Activated CD4-positive, alpha-beta memory T cell treated with anti-CD3 and anti-CD28 coated beads for 36 hours (primary cell): ENCODE measurements around the gene LMNB1. TPM values are rescaled to one million over a fixed set of nuclear protein-coding genes. Genes with fewer than 3 reads are reported as not detected.
A peak's percentile ranks its signal among the peaks of the same experiment; 100 is the strongest.
"Not testable (repeated sequence)": the region's sequence is repeated elsewhere in the genome, so short reads cannot be mapped to it uniquely, and the experiment has no call there.

Experiments used
- CTCF ChIA-PET: fragments of 350-600 bp; sonication (Branson Sonifier 250); formaldehyde crosslinking; loops from one replicate; lab custom pipeline; 2021; ENCODE audit warnings: antibody characterized with exemption, inconsistent platforms; lab: Charles Lee
- POLR2A ChIA-PET: fragments of 350-600 bp; sonication (Branson Sonifier 250); formaldehyde crosslinking; loops from one replicate; lab custom pipeline; 2021; ENCODE audit warnings: antibody characterized with exemption; lab: Charles Lee
- DNase-seq: peaks from one replicate; pipeline ENCODE4 v3.0.0-alpha.2; 2020
- H3K27ac Mint-ChIP-seq: one replicate; pipeline ENCODE4 v1.8.0; 2021; ENCODE audit warnings: mixed read lengths
- H3K27me3 Mint-ChIP-seq: one replicate; pipeline ENCODE4 v1.8.0; 2021; ENCODE audit warnings: mixed read lengths
- H3K36me3 Mint-ChIP-seq: one replicate; pipeline ENCODE4 v1.8.0; 2021; ENCODE audit warnings: mixed read lengths
- H3K4me1 Mint-ChIP-seq: one replicate; pipeline ENCODE4 v1.8.0; 2021; ENCODE audit warnings: low read depth, mixed read lengths
- H3K4me3 Mint-ChIP-seq: one replicate; pipeline ENCODE4 v1.8.0; 2021; ENCODE audit warnings: mild to moderate bottlenecking, mixed read lengths
- H3K9me3 Mint-ChIP-seq: one replicate; pipeline ENCODE4 v1.8.0; 2021; ENCODE audit warnings: mixed read lengths
- intact Hi-C: fragments of 100-400 bp; cut with micrococcal nuclease; formaldehyde crosslinking; loops from one replicate; pipeline ENCODE4 v1.15.1; 2023
- total RNA-seq, 2 experiments: library from RNA; stranded (reverse); gene quantifications; one replicate each; pipeline ENCODE4 v1.2.3, GENCODE V29; 2021

The LMNB1 gene
- total RNA-seq, 2 experiments from 2014 or later, result 212 to 215 TPM

DNA sequence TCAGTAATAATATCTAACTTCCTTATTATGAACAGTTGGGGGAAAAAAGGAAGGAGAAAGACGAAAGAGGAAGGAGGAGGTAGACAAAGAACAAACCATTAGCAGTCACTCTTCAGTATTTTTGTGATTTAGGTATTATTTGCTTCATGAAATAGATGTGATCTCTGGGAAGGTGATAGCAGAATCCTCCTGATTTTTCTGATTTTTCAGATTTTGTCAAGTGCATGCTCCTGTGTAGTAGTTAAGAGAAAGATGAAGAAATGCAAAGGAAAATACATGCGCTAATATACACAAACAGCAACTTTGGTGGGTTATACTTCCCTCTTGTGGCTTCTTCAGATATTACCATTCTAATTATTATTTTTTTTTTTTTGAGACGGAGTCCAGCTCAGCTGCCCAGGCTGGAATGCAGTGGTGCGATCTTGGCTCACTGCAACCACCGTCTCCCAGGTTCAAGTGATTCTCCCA is 31.6 kb downstream of the LMNB1 start:
- H3K27ac Mint-ChIP-seq, result peak overlapping the region; percentile 16
- no peak for DNase-seq
- H3K4me1 Mint-ChIP-seq, result peaks cover 55% of the 10 kb centered on the region
- peaks cover 54% of the 10 kb centered on the region for H3K36me3 Mint-ChIP-seq
- ChIA-PET CTCF (interaction anchor here (0.8 to 4.6 kb wide), 4 partner anchors 15 to 131 kb away, joined by 3 to 58 read pairs (median 20); partner anchors contain the start of gene LMNB1), POLR2A (interaction anchor here (4.2 kb wide), 1 partner anchor 31 kb away, joined by 70 read pairs; the partner anchor contains the start of gene LMNB1)
- no peak overlapping the region for H3K4me3 Mint-ChIP-seq
- no peaks in the 10 kb centered on the region for H3K9me3 Mint-ChIP-seq
- no peaks in the 10 kb centered on the region for H3K27me3 Mint-ChIP-seq
- intact Hi-C loops, result no loop called here

DNA sequence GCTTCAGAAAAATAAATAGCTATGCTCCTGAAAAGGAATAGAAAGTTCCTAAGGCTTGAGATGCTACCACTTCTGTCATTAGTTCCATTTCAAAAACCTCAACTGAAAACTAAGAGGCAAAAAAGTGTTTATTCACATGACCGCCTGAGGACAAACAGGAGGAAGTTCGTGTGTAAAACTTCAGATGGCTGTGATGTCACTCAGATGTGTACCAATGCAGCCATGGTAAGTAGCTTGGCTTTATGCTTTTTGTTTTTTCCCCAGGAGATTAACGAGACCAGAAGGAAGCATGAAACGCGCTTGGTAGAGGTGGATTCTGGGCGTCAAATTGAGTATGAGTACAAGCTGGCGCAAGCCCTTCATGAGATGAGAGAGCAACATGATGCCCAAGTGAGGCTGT is 33.0 kb downstream of the LMNB1 start:
- H3K9me3 Mint-ChIP-seq, result no peaks in the 10 kb centered on the region
- peaks cover 64% of the 10 kb centered on the region for H3K36me3 Mint-ChIP-seq
- no peak overlapping the region for H3K4me3 Mint-ChIP-seq
- no peak for DNase-seq
- H3K4me1 Mint-ChIP-seq, result peaks cover 52% of the 10 kb centered on the region
- H3K27me3 Mint-ChIP-seq, result no peaks in the 10 kb centered on the region
- intact Hi-C loops, result loop anchor here (2.0 to 10.0 kb wide), 3 partner anchors 37 to 363 kb away; partner anchors contain the start of gene MARCHF3
- peak overlapping the region; percentile 98 for H3K27ac Mint-ChIP-seq
- POLR2A ChIA-PET, result interaction anchor here (0.6 to 4.2 kb wide), 3 partner anchors 32 to 135 kb away, joined by 4 to 70 read pairs (median 8); partner anchors contain the start of gene LMNB1
- CTCF ChIA-PET, result interaction anchor here (0.8 to 4.6 kb wide), 3 partner anchors 31 to 377 kb away, joined by 3 to 58 read pairs (median 37); partner anchors contain the start of gene LMNB1

DNA sequence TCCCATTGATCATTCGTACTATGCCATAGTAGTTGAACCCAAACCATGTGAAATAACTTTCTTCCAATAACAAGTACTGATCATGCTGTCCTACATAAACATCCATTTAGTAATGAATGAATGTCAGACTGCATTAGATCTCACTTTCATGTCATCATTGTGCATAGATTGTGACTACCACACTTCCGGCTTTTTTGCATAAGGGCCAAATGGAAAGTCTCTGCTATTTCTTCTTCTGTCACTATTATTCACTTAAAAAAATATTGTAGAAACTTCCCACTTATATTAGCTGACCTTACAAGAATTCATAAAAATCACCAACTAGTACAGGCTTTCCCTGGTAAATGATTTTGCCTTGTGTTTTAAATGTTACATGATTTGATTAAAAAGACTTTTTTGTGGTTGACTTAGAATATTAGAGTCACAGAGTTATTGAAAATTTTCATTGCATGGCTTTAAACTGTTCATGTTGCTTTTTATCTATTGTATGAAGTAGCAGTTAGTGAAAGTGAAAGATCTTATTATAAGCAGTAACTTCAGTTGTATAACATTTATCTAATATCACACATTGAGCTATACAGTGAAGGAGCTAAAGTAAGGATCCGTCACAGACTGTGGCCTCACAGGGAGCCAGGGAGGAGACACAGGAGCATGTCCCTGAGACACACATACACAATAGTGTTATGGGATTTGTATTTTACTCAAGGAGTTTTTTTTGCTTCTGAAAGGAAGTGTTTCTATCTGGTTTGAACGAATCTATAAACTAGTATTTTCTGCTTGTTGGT is 33.9 kb downstream of the LMNB1 start:
- H3K4me3 Mint-ChIP-seq, result peak overlapping the region; percentile 16
- H3K36me3 Mint-ChIP-seq, result peaks cover 62% of the 10 kb centered on the region
- peak overlapping the region; percentile 98 for H3K27ac Mint-ChIP-seq
- no peaks in the 10 kb centered on the region for H3K9me3 Mint-ChIP-seq
- POLR2A ChIA-PET, result interaction anchor here (0.5 to 4.2 kb wide), 8 partner anchors 8 to 262 kb away, joined by 3 to 70 read pairs (median 3); partner anchors contain the start of gene LMNB1
- CTCF ChIA-PET, result interaction anchor here (0.6 to 4.6 kb wide), 6 partner anchors 32 to 210 kb away, joined by 3 to 58 read pairs (median 4); partner anchors contain the start of genes LMNB1 and PHAX
- no peak for DNase-seq
- intact Hi-C loops, result loop anchor here (1.0 to 10.0 kb wide), 8 partner anchors 32 to 364 kb away; partner anchors contain the start of gene MARCHF3
- peaks cover 46% of the 10 kb centered on the region for H3K4me1 Mint-ChIP-seq
- no peaks in the 10 kb centered on the region for H3K27me3 Mint-ChIP-seq

- intact Hi-C loops, result loop anchor here (1.0 to 10.0 kb wide), 8 partner anchors 33 to 365 kb away; partner anchors contain the start of gene MARCHF3
- Mint-ChIP-seq H3K4me1 (peaks cover 46% of the 10 kb centered on the region), H3K36me3 (peaks cover 61% of the 10 kb centered on the region), H3K9me3 (no peaks in the 10 kb centered on the region), H3K27ac (peak overlapping the region; percentile 98), H3K27me3 (no peaks in the 10 kb centered on the region), H3K4me3 (peak overlapping the region; percentile 49)
- peak; percentile 63 for DNase-seq
- ChIA-PET POLR2A (interaction anchor here (0.5 to 4.2 kb wide), 7 partner anchors 9 to 261 kb away, joined by 3 to 70 read pairs (median 3); partner anchors contain the start of gene LMNB1), CTCF (interaction anchor here (0.5 to 4.6 kb wide), 7 partner anchors 32 to 679 kb away, joined by 3 to 58 read pairs (median 4); partner anchors contain the start of genes LMNB1 and PHAX)
These were observed 34.7 kb downstream of the LMNB1 start for GRCh38 chr5:126811515-126812198.

- H3K9me3 Mint-ChIP-seq, result no peaks in the 10 kb centered on the region
- DNase-seq, result peak; percentile 28
- peak overlapping the region; percentile 98 for H3K27ac Mint-ChIP-seq
- ChIA-PET CTCF (interaction anchor here (0.5 to 4.6 kb wide), 6 partner anchors 33 to 679 kb away, joined by 3 to 58 read pairs (median 4); partner anchors contain the start of genes LMNB1 and PHAX), POLR2A (interaction anchor here (1.2 to 4.2 kb wide), 5 partner anchors 17 to 261 kb away, joined by 3 to 70 read pairs (median 3); partner anchors contain the start of gene LMNB1)
- H3K36me3 Mint-ChIP-seq, result peaks cover 62% of the 10 kb centered on the region
- intact Hi-C loops, result loop anchor here (5.0 to 10.0 kb wide), 2 partner anchors 35 to 223 kb away; partner anchors contain the start of gene MARCHF3
- H3K4me3 Mint-ChIP-seq, result peak overlapping the region; percentile 49
- peaks cover 47% of the 10 kb centered on the region for H3K4me1 Mint-ChIP-seq
- H3K27me3 Mint-ChIP-seq, result no peaks in the 10 kb centered on the region
These were observed 35.2 kb downstream of the LMNB1 start for GRCh38 chr5:126812199-126812570.

GRCh38 chr5:126813799-126814198 is 36.9 kb downstream of the LMNB1 start:
- H3K4me1 Mint-ChIP-seq, result peaks cover 47% of the 10 kb centered on the region
- peaks cover 70% of the 10 kb centered on the region for H3K36me3 Mint-ChIP-seq
- not testable (repeated sequence) for H3K27me3 Mint-ChIP-seq, DNase-seq, H3K4me3 Mint-ChIP-seq, H3K9me3 Mint-ChIP-seq
- ChIA-PET POLR2A (interaction anchor here (1.3 kb wide), 1 partner anchor 36 kb away, joined by 3 read pairs; no protein-coding TSS in a partner anchor), CTCF (interaction anchor here (1.7 kb wide), 1 partner anchor 33 kb away, joined by 11 read pairs; no protein-coding TSS in a partner anchor)
- H3K27ac Mint-ChIP-seq, result peak overlapping the region; percentile 72
- intact Hi-C loops, result loop anchor here (5.0 to 10.0 kb wide), 2 partner anchors 34 to 221 kb away; partner anchors contain the start of gene MARCHF3

DNA sequence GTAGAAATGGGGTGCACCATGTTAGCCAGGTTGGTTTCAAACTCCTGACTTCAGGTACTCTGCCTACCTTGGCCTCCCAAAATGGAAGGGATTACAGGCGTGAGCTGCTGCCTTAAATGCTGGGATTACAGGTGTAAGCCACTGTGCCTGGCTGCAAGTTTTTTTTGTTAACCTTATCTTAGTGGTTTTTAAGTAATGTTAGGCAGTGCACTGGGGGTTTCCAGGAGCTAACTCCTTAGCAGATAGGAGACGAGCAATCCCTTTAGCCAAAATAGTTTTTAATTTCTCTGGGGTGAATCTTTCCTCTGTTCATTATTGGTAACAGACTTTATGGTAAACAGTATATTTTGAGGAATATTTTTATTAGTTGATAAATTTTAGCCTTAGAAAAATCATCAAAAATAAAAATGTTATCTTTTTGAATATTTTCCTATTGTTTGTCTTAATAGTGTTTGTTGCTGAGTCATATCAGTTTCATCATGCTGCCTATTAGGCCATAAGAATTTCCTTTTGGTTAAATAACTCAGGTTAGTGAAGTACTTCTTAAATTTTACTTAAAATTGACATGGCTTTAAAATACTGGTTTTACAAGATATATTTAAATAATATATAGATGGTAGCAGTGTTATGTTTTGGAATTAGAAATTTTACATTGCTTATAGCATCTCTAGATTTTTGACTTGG is 37.9 kb downstream of the LMNB1 start:
- no peaks in the 10 kb centered on the region for H3K27me3 Mint-ChIP-seq
- no peak for DNase-seq
- CTCF ChIA-PET, result interaction anchor here (1.7 kb wide), 1 partner anchor 35 kb away, joined by 11 read pairs; no protein-coding TSS in a partner anchor
- H3K4me3 Mint-ChIP-seq, result no peak overlapping the region
- H3K27ac Mint-ChIP-seq, result peak overlapping the region; percentile 38
- POLR2A ChIA-PET, result interaction anchor here (1.0 to 1.1 kb wide), 2 partner anchors 9 to 37 kb away, joined by 4 read pairs; no protein-coding TSS in a partner anchor
- H3K36me3 Mint-ChIP-seq, result peaks cover 65% of the 10 kb centered on the region
- intact Hi-C loops, result loop anchor here (5.0 to 10.0 kb wide), 2 partner anchors 32 to 220 kb away; partner anchors contain the start of gene MARCHF3
- H3K9me3 Mint-ChIP-seq, result no peaks in the 10 kb centered on the region
- peaks cover 41% of the 10 kb centered on the region for H3K4me1 Mint-ChIP-seq

- CTCF ChIA-PET, result no interaction called here
- H3K27me3 Mint-ChIP-seq, result no peaks in the 10 kb centered on the region
These were observed 39.7 kb downstream of the LMNB1 start for GRCh38 chr5:126816649-126817048.

DNA sequence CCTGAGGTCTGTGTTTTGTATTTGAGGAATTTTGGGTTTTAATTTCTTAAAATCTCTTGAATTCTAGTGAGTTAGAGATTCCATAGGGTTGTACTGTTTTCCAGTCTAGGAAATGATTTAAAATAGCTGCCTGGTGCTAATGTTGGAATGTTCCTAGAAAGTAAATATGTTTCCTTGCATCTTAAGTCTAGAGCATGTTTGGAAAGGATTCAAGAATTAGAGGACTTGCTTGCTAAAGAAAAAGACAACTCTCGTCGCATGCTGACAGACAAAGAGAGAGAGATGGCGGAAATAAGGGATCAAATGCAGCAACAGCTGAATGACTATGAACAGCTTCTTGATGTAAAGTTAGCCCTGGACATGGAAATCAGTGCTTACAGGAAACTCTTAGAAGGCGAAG is 41.8 kb downstream of the LMNB1 start:
- intact Hi-C loops, result loop anchor here (10.0 kb wide), 1 partner anchor 216 kb away; the partner anchor contains the start of gene MARCHF3
- H3K27me3 Mint-ChIP-seq, result no peaks in the 10 kb centered on the region
- H3K4me1 Mint-ChIP-seq, result peaks cover 7% of the 10 kb centered on the region
- ChIA-PET CTCF (no interaction called here), POLR2A (no interaction called here)
- no peak overlapping the region for H3K4me3 Mint-ChIP-seq
- H3K27ac Mint-ChIP-seq, result no peak overlapping the region
- no peaks in the 10 kb centered on the region for H3K9me3 Mint-ChIP-seq
- peaks cover 65% of the 10 kb centered on the region for H3K36me3 Mint-ChIP-seq
- DNase-seq, result no peak

More at GRCh38 chr5:126816649-126817048, 39.7 kb downstream of the LMNB1 start:
- POLR2A ChIA-PET, result no interaction called here
- intact Hi-C loops, result loop anchor here (10.0 kb wide), 1 partner anchor 218 kb away; the partner anchor contains the start of gene MARCHF3
- DNase-seq, result no peak
- Mint-ChIP-seq H3K4me1 (peaks cover 24% of the 10 kb centered on the region), H3K27ac (no peak overlapping the region), H3K9me3 (no peaks in the 10 kb centered on the region), H3K4me3 (no peak overlapping the region), H3K36me3 (peaks cover 67% of the 10 kb centered on the region)

GRCh38 chr5:126819253-126819652 is 42.3 kb downstream of the LMNB1 start:
- no peaks in the 10 kb centered on the region for H3K9me3 Mint-ChIP-seq
- intact Hi-C loops, result loop anchor here (10.0 kb wide), 1 partner anchor 216 kb away; the partner anchor contains the start of gene MARCHF3
- peaks cover 60% of the 10 kb centered on the region for H3K36me3 Mint-ChIP-seq
- peaks cover 4% of the 10 kb centered on the region for H3K4me1 Mint-ChIP-seq
- ChIA-PET CTCF (no interaction called here), POLR2A (no interaction called here)
- no peaks in the 10 kb centered on the region for H3K27me3 Mint-ChIP-seq
- no peak overlapping the region for H3K4me3 Mint-ChIP-seq
- DNase-seq, result no peak
- H3K27ac Mint-ChIP-seq, result no peak overlapping the region
